VCaP (cell line): ENCODE data around the gene ATP10A.
"Not testable (repeated sequence)": the region's sequence is repeated elsewhere in the genome, so short reads cannot be mapped to it uniquely, and the experiment has no call there.

ENCODE experiments used
- H3K27ac ChIP-seq: fragments of 450-650 bp; 2 replicates; pipeline ENCODE4 v1.5.1; 2017
- CTCF ChIP-seq: fragments of 450-650 bp; conservative IDR thresholded peaks from 2 replicates; pipeline ENCODE4 v1.5.1; 2017; ENCODE audit warnings: mild to moderate bottlenecking, moderate library complexity

Gene ATP10A

GRCh38 chr15:25640381-25640780, 222.7 kb downstream of the ATP10A start:
- TF ChIP-seq CTCF: no peak
- no peak overlapping the region for H3K27ac ChIP-seq

- H3K27ac ChIP-seq: not testable (repeated sequence)
Observed at GRCh38 chr15:25636486-25636885, 226.6 kb downstream of the ATP10A start.

- no peak for TF ChIP-seq CTCF
- no peak overlapping the region for H3K27ac ChIP-seq
Observed at GRCh38 chr15:25635191-25635590, 227.9 kb downstream of the ATP10A start.

- H3K27ac ChIP-seq: no peak overlapping the region
- no peak for TF ChIP-seq CTCF
Observed at GRCh38 chr15:25633862-25634261, 229.3 kb downstream of the ATP10A start.

- no peak overlapping the region for H3K27ac ChIP-seq
- TF ChIP-seq CTCF: no peak
Observed at GRCh38 chr15:25631971-25632370, 231.2 kb downstream of the ATP10A start.
